T-helper 2 cell treated with Interferon-gamma antibody and Interleukin-4, amounts not matched to agents 100 ng/mL and 5 ng/mL, for 36 hours (primary cell): ENCODE data around the gene OSBPL3. TPM values are rescaled to one million over a fixed set of nuclear protein-coding genes. Genes with fewer than 3 reads are reported as not detected.
"Not testable (repeated sequence)": the region's sequence is repeated elsewhere in the genome, so short reads cannot be mapped to it uniquely, and the experiment has no call there.

ENCODE experiments used
- intact Hi-C: fragments of 100-400 bp; cut with micrococcal nuclease; formaldehyde crosslinking; loops from one replicate; pipeline ENCODE4 v1.15.1; 2023
- total RNA-seq: library from RNA; stranded (reverse); gene quantifications from 2 replicates; pipeline ENCODE4 v1.2.3, GENCODE V29; 2022

The OSBPL3 gene
- total RNA-seq, 1 donor from 2014 or later = 106 TPM

GRCh38 chr7:24812305-24812945 is 167.6 kb downstream of the OSBPL3 start:
- intact Hi-C loops = loop anchor here (1.0 kb wide), 2 partner anchors 258 to 281 kb away; no protein-coding TSS in a partner anchor

- intact Hi-C loops = no loop called here
These were observed 171.5 kb downstream of the OSBPL3 start for GRCh38 chr7:24808518-24808917.

- intact Hi-C loops = no loop called here
These were observed 177.7 kb downstream of the OSBPL3 start for GRCh38 chr7:24802300-24802699.

GRCh38 chr7:24801883-24802282 is 178.1 kb downstream of the OSBPL3 start:
- intact Hi-C loops = no loop called here

GRCh38 chr7:24800667-24801066 is 179.3 kb downstream of the OSBPL3 start:
- intact Hi-C loops = no loop called here

- intact Hi-C loops = no loop called here
These were observed 179.9 kb downstream of the OSBPL3 start for GRCh38 chr7:24800073-24800472.

- intact Hi-C loops = no loop called here
These were observed 180.5 kb downstream of the OSBPL3 start for GRCh38 chr7:24799506-24799905.

- intact Hi-C loops = no loop called here
These were observed 181.7 kb downstream of the OSBPL3 start for GRCh38 chr7:24798261-24798660.

- intact Hi-C loops = no loop called here
These were observed 182.7 kb downstream of the OSBPL3 start for GRCh38 chr7:24797270-24797669.

- intact Hi-C loops = no loop called here
These were observed 184.6 kb downstream of the OSBPL3 start for GRCh38 chr7:24795407-24795767.

GRCh38 chr7:24794751-24795406 is 185.1 kb downstream of the OSBPL3 start:
- intact Hi-C loops = not testable (repeated sequence)

GRCh38 chr7:24793982-24794648 is 185.9 kb downstream of the OSBPL3 start:
- intact Hi-C loops = no loop called here

GRCh38 chr7:24788961-24789576 is 190.9 kb downstream of the OSBPL3 start:
- intact Hi-C loops = no loop called here

- intact Hi-C loops = no loop called here
These were observed 191.9 kb downstream of the OSBPL3 start for GRCh38 chr7:24788075-24788474.

GRCh38 chr7:24786941-24787340 is 193.0 kb downstream of the OSBPL3 start:
- intact Hi-C loops = no loop called here

- intact Hi-C loops = no loop called here
These were observed 193.7 kb downstream of the OSBPL3 start for GRCh38 chr7:24786306-24786705.

- intact Hi-C loops = no loop called here
These were observed 195.7 kb downstream of the OSBPL3 start for GRCh38 chr7:24784277-24784676.

GRCh38 chr7:24783698-24784097 is 196.3 kb downstream of the OSBPL3 start:
- intact Hi-C loops = no loop called here

GRCh38 chr7:24781106-24781505 is 198.9 kb downstream of the OSBPL3 start:
- intact Hi-C loops = no loop called here

- intact Hi-C loops = no loop called here
These were observed 200.7 kb downstream of the OSBPL3 start for GRCh38 chr7:24779283-24779655.

GRCh38 chr7:24778543-24779282 is 201.3 kb downstream of the OSBPL3 start:
- intact Hi-C loops = no loop called here

- intact Hi-C loops = no loop called here
These were observed 202.2 kb downstream of the OSBPL3 start for GRCh38 chr7:24777806-24778205.
